Left kidney (tissue), 2 donors: ENCODE measurements around the gene RASA4B. TPM values are rescaled to one million over a fixed set of nuclear protein-coding genes. Genes with fewer than 3 reads are reported as not detected.
"Not testable (repeated sequence)": the region's sequence is repeated elsewhere in the genome, so short reads cannot be mapped to it uniquely, and the experiment has no call there.

Experiments used
- DNase-seq: peaks from one replicate; pipeline ENCODE4 v3.0.0-alpha.2; 2013
- polyA plus RNA-seq: library from polyadenylated mRNA; unstranded; fragments of 120-200 nt; gene quantifications from one replicate; pipeline ENCODE4 v1.2.1, GENCODE V29; 2013; ENCODE audit not compliant: insufficient read length

The RASA4B gene
- polyA plus RNA-seq, 1 donor: 8.6 TPM

- peak; percentile 95 for DNase-seq
Observed at GRCh38 chr7:102512642-102513221, 4.8 kb downstream of the RASA4B start.

- DNase-seq: not testable (repeated sequence)
Observed at GRCh38 chr7:102511860-102512522, 5.6 kb downstream of the RASA4B start.

DNA sequence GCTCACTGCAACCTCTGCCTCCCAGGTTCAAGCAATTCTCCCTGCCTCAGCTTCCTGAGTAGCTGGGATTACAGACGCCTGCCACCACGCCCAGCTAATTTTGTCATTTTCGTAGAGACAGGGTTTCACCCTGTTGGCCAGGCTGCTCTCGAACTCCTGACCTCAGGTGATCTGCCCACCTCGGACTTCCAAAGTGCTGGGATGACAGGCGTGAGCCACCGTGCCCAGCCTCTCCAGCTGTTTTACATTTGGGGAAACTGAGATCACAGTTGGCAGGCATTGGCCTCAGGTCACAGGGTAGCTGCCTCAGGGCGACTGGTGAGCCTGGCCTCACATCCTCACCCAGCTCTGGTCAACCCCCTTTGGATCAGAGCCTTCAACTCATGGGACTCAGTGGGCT is 7.0 kb downstream of the RASA4B start:
- DNase-seq: not testable (repeated sequence)

DNA sequence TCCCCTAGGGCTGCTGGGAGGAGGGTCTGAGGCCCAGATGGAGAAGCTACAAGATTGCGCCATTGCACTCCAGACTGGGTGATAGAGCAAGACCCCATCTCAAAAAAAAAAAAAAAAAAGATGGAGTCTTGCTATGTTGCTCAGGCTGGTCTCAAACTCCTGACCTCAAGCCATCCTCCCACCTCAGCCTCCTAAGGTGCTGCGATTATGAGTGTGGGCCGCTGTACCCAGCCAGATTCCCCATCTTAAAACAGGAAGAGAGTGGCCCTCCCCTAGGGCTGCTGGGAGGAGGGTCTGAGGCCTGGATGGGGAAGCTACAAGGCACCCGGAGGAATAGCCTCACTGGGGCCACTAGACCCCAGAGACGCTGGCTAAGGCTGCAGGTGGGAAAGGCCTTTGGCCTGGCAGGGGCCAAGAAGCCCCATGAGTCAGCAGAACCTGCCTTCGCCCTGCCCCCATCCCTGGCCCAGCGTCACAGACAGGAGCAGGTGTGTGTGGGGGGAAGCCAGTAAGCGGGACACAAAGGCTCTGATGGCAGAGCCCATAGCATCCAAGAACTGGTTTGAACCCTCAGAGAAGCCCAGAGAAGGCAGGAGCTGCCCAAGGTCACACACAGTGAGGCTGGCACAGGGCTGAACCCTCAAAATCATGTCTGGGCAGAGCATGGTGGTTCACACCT is 10.0 kb downstream of the RASA4B start:
- DNase-seq: not testable (repeated sequence)

DNA sequence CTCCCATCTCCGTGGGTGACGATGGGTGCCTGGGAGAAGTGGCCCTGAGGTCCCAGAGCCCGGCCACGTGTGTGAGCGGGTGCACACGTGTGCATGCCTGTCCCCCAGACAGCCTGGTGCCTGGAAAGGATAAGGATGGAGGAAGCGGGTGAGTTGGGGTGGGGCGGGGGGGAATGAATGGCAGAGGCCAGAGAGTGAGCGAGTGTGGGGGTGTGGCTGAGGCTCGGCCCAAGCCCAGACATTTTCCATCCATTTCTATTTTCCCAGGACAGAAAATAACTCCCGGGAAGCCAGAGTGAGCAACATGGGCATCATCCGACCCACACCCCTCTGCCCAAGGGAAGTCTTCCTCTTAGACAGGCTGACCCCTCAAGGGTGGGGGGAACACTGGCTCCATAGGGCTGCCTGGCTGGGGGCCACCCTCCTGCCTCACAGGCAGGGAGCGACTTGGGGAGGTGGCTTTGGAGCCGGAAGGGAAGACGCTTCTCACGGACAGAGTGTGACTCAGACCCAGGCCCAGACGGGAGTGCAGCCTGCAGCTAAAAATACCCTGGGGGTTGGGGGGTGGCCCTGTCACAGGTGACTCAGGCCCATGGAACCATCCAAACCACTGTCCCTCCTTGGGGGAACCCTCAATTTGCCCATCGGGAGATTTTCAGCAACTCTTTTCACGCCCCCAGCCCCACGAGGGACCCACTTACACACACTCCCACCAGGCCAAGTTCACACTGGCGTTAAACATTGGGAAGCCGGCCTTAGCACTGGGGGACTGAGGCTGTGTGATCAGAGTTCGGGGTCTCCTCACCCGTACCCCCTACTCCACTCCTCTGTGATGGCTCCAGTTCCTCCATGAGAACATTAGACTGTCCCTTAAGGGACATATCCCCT is 12.0 kb downstream of the RASA4B start:
- not testable (repeated sequence) for DNase-seq

DNA sequence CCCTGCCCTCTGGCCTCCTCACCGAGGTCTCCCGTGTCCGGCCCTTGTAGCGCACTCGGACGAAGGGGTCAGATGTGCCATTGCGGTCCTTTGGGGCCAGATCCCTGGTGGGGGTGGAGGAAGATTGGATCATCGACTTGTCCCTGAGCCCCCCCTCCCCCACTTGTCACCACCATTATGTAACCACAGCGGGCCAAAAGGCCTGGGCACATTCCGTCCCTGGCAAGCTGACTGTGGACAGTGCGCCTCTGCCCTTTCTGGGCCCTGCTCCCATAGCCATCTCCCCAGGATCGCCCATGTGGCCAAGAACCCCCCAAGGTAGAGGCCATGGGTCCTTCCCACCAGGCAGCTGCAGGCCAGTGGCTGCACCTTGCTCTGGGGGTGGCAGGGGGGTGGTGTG is 14.4 kb downstream of the RASA4B start:
- DNase-seq: not testable (repeated sequence)

GRCh38 chr7:102498321-102498720 is 19.3 kb downstream of the RASA4B start:
- not testable (repeated sequence) for DNase-seq

- DNase-seq: not testable (repeated sequence)
Observed at GRCh38 chr7:102497308-102497707, 20.3 kb downstream of the RASA4B start.

GRCh38 chr7:102496861-102497260 is 20.7 kb downstream of the RASA4B start:
- not testable (repeated sequence) for DNase-seq

- not testable (repeated sequence) for DNase-seq
Observed at GRCh38 chr7:102494473-102495149, 23.0 kb downstream of the RASA4B start.

DNA sequence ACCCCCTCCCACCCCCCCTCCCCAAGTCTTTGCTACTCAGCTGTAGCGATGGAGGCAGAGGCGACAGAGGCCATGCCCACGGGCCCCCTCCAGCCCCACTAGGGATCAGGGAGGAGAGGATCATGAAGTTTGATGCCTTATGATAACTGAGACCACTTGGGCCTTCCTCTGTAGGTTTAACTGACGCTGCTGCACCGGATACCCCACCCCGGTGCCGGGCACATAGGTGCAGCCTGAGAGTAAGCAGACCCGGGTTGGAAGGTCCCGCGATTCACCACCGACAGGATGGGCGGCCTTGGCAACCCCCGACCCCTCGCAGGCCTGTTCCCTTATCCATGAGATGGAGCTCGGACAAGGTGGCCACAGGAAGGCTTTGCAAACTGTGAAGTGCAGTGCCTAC is 23.6 kb downstream of the RASA4B start:
- not testable (repeated sequence) for DNase-seq

DNA sequence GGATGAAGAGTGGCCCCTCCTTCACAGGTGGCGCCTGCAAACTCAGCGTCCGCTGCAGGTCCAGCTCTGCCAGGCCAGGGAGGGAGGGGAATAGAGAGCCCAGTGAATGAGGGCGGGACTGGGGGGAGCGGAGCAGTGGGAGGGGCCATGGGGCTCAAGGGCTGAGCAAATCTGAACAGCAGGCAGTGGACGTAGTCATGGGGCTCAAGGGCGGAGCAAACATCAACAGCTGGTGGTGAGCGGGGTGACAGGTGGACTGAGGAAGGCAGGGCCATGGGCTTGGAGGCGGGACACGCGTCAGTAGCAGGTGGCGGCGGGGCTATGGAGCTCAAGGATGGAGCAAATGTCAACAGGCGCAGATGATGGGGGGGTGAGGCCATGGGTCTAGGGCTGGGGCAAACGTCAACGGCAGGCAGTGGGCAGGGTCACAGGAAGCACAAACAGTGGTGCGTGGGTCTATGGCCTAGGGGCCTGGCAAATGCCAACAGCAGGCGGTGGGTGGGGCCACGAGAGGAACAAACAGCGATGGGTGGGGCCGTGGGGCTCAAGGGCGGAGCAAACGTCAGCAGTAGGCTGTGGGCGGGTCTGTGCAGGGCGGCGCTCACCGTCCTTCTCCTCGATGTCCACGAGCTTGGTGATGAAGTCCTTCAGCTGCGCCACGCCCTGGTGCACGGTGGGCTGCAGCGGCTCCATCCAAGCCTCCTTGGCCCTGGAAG is 24.2 kb downstream of the RASA4B start:
- DNase-seq: not testable (repeated sequence)

DNA sequence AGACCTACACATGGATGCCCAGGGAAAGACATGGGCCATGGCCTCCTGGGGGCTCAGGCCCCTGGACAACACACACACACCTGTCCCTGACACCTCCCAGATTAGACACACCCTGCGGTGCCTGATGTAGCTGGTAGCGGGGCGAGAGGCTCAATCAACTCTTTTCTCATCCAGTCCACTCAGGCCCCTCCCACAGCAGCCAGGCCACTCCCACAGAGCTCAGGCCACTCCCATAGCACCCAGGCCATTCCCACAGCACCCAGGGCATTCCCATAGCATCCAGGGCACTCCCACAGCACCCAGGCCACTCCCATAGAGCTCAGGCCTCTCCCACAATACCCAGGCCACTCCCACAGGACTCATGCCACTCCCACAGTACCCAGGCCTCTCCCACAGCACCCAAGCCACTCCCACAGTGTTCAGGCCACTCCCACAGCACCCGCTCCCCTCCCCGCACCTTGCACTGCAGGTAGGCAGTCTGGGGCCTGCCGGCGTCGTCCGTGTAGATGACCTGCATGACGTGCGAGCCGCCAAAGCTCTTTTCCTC is 27.0 kb downstream of the RASA4B start:
- DNase-seq: not testable (repeated sequence)

DNA sequence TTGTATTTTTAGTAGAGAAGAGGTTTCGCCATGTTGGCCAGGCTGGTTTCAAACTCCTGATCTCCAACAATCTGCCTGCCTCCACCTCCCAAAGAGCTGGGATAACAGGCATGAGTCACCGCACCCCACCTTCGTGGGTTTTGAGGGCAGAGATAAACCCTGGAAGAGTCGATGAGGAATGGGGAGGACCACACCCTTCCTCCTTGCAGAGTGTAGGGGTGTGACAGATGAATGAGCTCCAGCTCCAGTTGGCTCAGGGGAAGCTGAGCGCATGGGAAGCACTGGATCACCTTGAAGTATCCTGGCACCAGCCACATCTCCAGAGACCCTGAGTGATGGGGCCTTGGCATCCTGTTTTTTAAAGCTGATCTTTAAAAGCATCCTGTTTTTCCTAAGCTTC is 33.3 kb downstream of the RASA4B start:
- DNase-seq: not testable (repeated sequence)

DNA sequence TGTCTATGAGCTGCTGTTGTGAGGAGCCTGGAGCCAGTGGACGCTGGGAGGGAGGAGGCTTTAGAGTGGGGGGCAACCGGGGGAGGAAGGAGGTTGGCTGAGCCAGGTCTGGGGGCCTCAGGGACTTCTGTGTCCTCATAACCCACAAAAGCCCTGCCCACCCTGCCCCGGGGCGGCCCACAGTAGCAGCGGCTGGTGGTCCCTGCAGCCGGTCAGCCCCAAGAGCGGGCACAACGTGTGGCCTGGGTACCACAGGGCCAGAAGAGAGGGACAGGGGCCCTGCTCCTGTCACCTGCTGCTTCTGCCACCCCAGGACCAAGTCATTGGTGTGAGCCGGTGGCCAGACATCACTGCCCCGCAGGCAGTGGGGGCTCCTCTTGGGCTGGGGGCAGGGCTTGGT is 35.6 kb downstream of the RASA4B start:
- DNase-seq: not testable (repeated sequence)

DNA sequence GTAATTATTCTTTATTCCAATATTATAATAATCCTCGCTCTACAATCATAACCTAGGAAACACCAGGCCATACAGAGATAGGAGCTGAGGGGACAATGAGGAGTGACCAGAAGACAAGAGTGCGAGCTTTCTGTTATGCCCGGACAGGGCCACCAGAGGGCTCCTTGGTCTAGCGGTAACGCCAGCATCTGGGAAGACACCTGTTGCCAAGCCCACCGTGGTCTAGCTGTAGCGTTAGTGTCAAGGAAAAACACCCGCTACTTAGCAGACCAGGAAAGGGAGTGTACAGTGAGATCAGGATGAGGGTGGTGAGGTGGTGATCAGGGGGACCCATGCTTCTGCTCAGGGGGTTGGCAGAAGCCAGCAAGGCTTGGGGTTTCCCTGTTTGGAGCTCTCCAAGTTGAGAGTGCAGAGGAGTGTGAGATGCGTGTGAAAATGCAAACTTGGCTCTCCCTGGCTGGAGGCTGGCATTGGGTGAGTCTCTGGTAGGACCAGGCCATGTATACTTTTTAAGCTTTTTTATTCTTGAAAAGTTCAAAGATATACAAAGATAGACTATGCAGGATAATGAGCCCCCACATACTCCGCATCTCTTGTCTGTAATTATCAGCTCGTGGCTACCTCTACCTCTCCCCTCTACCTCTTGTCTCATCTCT is 37.5 kb downstream of the RASA4B start:
- DNase-seq: not testable (repeated sequence)

- not testable (repeated sequence) for DNase-seq
Observed at GRCh38 chr7:102479209-102479584, 38.4 kb downstream of the RASA4B start.

DNA sequence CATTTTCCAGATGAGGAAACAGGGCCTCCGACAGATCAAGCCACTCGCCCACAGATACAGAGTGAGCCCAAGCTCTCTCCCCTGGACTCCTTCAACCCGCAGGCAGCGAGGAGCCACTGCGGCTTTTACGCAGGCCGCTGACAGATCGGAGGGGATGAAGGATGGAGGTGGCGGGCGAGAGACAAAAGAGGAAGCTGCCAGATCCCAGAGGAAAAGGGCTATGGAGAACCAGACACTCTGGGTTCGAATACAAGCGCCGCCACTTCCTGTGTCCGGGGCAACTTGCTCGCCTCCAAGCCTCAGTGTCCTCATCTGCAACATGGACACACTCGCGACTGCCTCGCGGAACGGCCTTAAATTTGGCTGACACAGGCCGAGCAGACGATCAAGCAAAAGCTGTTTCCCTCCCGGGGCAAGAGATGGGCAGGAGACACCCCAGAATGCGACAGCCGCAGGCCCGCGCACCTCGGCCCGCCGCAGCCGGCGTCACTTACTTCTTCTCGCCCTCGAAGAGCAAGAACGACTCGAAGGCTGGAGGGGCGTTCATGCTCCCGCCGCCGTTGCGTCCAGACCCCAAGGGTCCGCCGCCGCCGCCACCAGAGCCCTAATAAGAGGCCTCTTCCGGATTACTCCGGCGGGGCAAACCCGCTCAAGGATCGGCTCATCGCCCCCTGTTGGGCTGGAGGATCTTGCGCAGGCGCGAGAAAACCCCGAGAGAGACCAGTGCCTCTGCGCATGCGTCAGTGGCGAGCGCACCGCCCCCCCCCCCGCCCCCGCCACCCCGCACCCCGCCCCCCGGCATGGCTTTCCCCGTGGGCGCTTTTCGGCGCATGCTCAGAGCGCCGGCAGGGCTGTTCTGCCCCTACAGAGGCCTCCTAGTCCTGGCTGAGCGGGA is 39.0 kb downstream of the RASA4B start, which contains the start of gene POLR2J:
TSS of gene POLR2J (minus strand) at position 609 of the 895 bp plus-strand sequence. CDS start at position 547, 62 bp downstream.
- DNase-seq: peak; percentile 75
